HEK293T (cell line): ENCODE data around the gene PTGER1.

Source experiments
- BHLHE40 ChIP-seq: fragments of 450-650 bp; IDR thresholded peaks from 2 replicates; pipeline ENCODE4 v1.6.1; 2016; ENCODE audit warnings: mild to moderate bottlenecking, moderate library complexity, borderline replicate concordance
- CTBP1 ChIP-seq: fragments of 450-650 bp; IDR thresholded peaks from 2 replicates; pipeline ENCODE4 v1.6.1; 2016; ENCODE audit warnings: borderline replicate concordance
- ELF4 ChIP-seq: fragments of 450-650 bp; IDR thresholded peaks from 2 replicates; pipeline ENCODE4 v1.6.1; 2017; ENCODE audit warnings: antibody characterized with exemption
- FOXK2 ChIP-seq: fragments of 450-650 bp; IDR thresholded peaks from 2 replicates; pipeline ENCODE4 v1.6.1; 2016; ENCODE audit warnings: mild to moderate bottlenecking
- FOXM1 ChIP-seq: fragments of 450-650 bp; IDR thresholded peaks from 2 replicates; pipeline ENCODE4 v1.6.1; 2017; ENCODE audit warnings: mild to moderate bottlenecking, borderline replicate concordance
- L3MBTL2 ChIP-seq: fragments of 450-650 bp; conservative IDR thresholded peaks from 2 replicates; pipeline ENCODE4 v1.6.1; 2016; ENCODE audit warnings: mild to moderate bottlenecking
- LEF1 ChIP-seq: fragments of 450-650 bp; IDR thresholded peaks from 2 replicates; pipeline ENCODE4 v1.6.1; 2017; ENCODE audit warnings: mild to moderate bottlenecking, borderline replicate concordance
- SP1 ChIP-seq: fragments of 450-650 bp; IDR thresholded peaks from 2 replicates; pipeline ENCODE4 v1.6.1; 2017
- SUZ12 ChIP-seq: fragments of 450-650 bp; IDR thresholded peaks from 2 replicates; pipeline ENCODE4 v1.6.1; 2016; ENCODE audit warnings: mild to moderate bottlenecking
- TARDBP ChIP-seq: fragments of 450-650 bp; IDR thresholded peaks from 2 replicates; pipeline ENCODE4 v1.6.1; 2016

DNA sequence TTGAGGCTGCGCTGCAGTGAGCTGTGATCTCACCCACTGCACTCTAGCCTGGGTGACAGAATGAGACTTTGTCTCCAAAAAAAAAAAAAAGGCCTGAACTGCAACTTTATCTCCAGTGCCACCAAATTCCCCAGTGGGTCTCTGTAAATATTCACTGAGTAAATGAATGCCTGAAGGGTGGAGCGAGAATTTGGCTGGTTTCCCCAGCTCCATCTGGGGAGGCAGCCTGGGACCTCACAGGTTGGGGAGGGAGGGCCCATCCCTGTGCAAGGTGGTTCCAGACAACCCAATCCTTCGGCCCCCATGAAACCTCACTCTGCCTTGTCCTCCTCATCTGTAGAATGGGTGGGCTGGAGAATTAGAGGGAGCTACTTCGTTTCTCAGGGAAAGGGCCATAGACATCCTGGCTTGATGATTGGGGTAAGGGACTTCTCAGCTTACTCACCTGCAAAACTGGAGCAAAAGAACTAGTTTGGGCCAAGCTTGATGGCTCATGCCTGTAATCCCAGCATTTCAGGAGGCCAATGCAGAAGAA is 46.2 kb downstream of the PTGER1 start:
- TF ChIP-seq SUZ12, result no peak
- no peak for TF ChIP-seq BHLHE40
- no peak for TF ChIP-seq FOXM1
- TF ChIP-seq FOXK2, result no peak
- no peak for TF ChIP-seq ELF4
- no peak for TF ChIP-seq LEF1
- TF ChIP-seq SP1, result no peak
- TF ChIP-seq CTBP1, result no peak
- no peak for TF ChIP-seq L3MBTL2
- TF ChIP-seq TARDBP, result no peak
